Activated CD8-positive, alpha-beta memory T cell treated with anti-CD3 and anti-CD28 coated beads, Interleukin-2, amount 50 U/mL, for 1 hour (primary cell): ENCODE data around the gene TRMT13.
"Not testable (repeated sequence)": the region's sequence is repeated elsewhere in the genome, so short reads cannot be mapped to it uniquely, and the experiment has no call there.

ENCODE experiments used
- DNase-seq: peaks from one replicate; pipeline ENCODE4 v3.0.0-alpha.2; 2020; ENCODE audit errors: extremely low read depth

The TRMT13 gene

GRCh38 chr1:100162881-100163280, 29.9 kb downstream of the TRMT13 start:
- no peak for DNase-seq

- DNase-seq = no peak
Observed at GRCh38 chr1:100164216-100164615, 31.3 kb downstream of the TRMT13 start.

- no peak for DNase-seq
Observed at GRCh38 chr1:100164702-100165101, 31.7 kb downstream of the TRMT13 start.

- no peak for DNase-seq
Observed at GRCh38 chr1:100168051-100168450, 35.1 kb downstream of the TRMT13 start.

- DNase-seq = no peak
Observed at GRCh38 chr1:100177295-100178041, 44.5 kb downstream of the TRMT13 start.

- no peak for DNase-seq
Observed at GRCh38 chr1:100178091-100178490, 45.1 kb downstream of the TRMT13 start, which contains the start of gene LRRC39. TSS of gene LRRC39 (minus strand) at chr1:100178256. CDS start at chr1:100168516, 9,740 bp downstream.

- no peak for DNase-seq
Observed at GRCh38 chr1:100183370-100183769, 50.4 kb downstream of the TRMT13 start.

GRCh38 chr1:100184536-100184935, 51.6 kb downstream of the TRMT13 start:
- no peak for DNase-seq

GRCh38 chr1:100187912-100188311, 54.9 kb downstream of the TRMT13 start:
- DNase-seq = no peak

GRCh38 chr1:100188617-100189016, 55.7 kb downstream of the TRMT13 start:
- no peak for DNase-seq

GRCh38 chr1:100198596-100198995, 65.6 kb downstream of the TRMT13 start:
- DNase-seq = no peak

GRCh38 chr1:100200060-100200459, 67.1 kb downstream of the TRMT13 start:
- not testable (repeated sequence) for DNase-seq
